GM19099 (cell line): ENCODE measurements around the gene MED16.

ENCODE experiments used
- POLR2A ChIP-seq: IDR thresholded peaks from 3 replicates; pipeline ENCODE4 v1.6.1; 2011; ENCODE audit warnings: low read depth; ENCODE audit not compliant: insufficient read length; ENCODE audit errors: extremely low read depth

MED16 gene

DNA sequence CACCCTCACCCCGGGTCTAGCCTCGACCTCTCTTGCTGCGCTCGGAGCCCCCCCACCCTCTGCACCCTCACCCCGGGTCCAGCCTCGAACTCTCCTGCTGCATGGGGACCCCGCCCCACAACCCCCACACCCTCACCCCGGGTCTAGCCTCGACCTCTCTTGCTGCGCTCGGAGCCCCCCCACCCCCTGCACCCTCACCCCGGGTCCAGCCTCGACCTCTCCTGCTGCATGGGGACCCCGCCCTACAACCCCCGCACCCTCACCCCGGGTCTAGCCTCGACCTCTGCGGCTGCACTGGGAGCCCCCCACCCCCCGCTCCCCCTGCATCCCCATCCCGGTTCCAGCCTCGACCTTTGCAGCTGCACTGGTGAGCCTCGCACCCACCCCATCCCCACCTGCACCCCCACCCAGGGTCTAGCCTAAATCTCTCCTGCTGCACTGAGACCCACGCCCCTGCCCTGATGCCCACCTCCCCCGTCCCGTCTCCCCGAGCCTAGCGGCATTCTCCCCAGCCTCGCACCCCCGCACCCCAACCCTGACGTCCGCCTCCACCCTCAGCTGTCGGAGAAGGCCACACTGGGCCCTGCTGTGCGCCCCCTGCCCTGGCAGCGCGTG is 31.7 kb downstream of the MED16 start:
- no peak for TF ChIP-seq POLR2A

DNA sequence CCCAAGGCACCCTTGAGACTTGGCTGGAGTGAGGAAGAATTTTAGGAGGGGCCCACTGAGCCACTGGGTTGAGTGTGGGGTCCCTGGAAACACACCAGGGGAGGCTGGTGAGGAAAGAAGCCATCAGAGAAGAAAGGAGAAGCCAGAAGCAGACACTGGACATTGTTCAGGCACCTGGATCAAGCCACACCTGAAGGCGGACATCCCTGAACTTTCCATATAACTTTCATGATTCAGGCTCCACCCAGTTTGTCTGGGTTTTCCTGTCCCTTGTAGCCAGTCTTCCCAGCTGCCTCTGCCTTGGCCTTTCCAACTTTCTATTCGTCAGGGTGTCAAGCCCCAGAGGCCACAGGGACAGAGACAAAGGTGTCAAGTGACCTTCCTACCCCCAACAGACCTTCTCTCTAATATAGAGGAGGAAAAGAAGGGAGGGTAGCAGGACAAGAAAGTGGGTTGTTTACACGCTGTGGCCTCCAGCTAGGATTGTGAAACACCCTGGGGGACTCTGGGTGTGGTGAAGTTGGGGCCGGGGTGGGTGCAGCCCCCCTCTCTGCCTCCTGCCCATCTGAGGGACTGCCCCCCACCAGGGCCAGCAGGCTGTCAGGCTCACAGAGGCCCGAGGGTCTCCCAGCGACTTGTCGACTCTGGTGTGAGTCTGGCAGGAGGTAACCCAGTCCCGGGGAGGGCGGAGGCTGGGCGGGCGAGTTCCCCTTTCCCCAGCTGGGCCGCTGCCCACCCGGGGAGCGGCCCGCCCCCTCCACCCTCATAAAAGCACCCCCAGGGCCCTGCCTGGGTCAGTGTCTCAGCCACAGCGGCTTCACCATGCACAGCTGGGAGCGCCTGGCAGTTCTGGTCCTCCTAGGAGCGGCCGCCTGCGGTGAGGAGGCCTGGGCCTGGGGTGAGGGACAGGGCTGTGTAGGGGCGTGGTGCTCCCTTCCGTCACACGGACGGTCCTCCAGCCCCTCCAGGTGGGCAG is 33.8 kb downstream of the MED16 start, which contains the start of gene CFD:
CFD (plus strand) TSS at position 797 of the 976 bp plus-strand sequence; CDS start at position 823, 26 bp downstream.
- TF ChIP-seq POLR2A, result no peak

DNA sequence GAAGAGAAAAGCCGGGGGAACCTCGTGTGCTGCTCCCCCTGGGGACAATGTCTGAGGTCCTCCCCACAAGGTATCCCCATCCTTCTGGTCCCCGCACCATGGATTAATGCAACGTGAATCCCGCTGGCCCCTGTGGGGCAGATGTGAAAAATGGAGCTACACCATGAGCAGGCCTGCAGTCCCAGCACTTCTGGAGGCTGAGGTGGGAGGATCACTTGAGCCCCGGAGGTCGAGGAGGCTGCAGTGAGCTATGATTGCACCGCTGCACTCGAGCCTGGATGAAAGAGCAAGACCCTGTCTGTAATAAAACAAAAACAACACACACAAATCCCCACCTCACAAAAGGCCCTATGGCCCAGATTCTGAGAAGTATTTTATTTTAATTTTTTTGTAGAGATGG is 34.7 kb downstream of the MED16 start:
- TF ChIP-seq POLR2A, result no peak

DNA sequence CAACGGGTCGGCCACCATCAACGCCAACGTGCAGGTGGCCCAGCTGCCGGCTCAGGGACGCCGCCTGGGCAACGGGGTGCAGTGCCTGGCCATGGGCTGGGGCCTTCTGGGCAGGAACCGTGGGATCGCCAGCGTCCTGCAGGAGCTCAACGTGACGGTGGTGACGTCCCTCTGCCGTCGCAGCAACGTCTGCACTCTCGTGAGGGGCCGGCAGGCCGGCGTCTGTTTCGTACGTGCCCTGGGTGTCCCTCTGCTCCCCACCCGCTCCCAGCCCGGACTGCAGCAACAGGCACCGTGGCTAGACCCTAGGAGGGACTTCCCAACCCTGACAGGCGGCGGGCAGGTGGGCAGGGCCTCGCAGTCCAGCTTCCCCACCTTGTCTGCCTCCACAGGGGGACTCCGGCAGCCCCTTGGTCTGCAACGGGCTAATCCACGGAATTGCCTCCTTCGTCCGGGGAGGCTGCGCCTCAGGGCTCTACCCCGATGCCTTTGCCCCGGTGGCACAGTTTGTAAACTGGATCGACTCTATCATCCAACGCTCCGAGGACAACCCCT is 37.3 kb downstream of the MED16 start:
- no peak for TF ChIP-seq POLR2A

DNA sequence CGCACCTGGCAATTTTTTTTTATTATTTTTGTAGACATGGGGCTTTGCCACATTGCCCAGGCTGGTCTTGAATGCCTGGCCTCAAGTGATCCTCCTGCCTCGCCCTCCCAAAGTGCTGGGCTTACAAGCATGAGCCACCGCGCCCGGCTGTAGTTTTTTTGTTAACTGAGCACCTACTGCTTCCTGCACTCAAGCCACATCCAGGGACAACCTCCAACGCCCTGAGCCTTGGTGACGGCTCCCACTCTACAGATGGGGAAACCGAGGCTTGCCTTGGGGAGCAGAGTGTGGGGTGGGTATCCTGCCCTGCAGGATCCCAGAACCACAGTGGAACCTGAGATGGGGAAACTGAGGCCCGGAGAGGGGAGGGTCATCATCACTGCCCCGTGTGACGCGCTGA is 37.8 kb downstream of the MED16 start:
- no peak for TF ChIP-seq POLR2A

DNA sequence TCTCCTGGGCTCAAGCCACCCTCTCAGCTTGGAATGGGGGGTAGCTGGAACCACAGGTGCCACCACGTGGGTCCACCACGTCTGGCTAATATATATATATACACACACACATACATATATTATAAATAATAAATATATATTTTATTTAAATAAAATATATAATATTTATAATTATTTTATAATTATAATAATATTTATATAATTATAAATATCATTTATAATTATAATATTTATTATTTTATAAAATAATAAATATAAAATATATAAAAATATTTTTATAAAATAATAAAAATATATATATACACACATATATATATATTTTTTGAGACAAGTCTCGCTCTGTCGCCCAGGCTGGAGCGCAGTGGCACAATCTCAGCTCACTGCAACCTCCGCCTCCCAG is 38.4 kb downstream of the MED16 start:
- TF ChIP-seq POLR2A, result no peak

DNA sequence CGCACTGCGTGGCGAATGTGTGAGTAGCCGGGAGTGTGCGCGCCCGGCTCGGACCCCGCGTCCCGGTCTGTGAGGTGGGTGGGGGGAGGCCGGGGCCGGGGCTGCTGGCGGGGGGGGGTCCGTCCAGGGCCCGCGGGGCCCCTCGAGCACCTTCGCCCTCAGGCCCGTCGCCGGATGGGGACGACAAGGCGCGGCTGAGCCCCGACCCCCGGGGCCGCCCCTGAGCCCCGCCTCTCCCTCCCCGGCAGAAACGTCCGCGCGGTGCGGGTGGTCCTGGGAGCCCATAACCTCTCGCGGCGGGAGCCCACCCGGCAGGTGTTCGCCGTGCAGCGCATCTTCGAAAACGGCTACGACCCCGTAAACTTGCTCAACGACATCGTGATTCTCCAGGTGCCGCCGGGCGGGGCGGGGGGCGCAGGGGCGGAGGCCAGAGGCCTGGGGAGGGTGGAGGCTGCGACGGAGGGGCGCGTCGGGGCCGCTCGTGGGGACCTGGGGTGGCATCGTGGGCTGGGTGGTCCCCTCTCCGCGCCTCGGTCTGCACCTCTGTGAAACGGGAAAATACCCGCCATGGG is 39.9 kb downstream of the MED16 start:
- no peak for TF ChIP-seq POLR2A

DNA sequence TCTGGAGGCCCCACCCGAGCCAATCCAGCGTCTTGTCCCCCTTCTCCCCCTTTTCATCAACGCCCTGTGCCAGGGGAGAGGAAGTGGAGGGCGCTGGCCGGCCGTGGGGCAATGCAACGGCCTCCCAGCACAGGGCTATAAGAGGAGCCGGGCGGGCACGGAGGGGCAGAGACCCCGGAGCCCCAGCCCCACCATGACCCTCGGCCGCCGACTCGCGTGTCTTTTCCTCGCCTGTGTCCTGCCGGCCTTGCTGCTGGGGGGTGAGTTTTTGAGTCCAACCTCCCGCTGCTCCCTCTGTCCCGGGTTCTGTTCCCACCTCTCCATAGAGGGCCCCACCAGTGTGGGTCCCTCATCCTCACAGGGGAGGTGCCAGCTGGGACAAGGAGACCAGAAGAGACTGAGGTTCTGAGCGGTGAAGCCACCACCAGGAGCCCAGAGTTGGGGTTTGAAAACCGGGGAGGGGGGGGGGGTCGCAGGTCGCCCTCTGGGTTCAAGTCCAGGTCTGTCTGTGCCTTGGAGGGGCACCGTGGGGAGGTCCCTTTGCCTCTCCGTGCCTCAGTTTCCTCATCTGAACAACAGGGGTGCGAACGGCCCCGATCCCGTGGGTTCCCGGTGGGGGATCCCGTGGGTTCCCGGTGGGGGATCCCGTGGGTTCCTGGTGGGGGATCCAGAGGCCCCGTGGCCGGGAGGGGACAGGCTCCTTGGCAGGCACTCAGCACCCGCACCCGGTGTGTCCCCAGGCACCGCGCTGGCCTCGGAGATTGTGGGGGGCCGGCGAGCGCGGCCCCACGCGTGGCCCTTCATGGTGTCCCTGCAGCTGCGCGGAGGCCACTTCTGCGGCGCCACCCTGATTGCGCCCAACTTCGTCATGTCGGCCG is 40.6 kb downstream of the MED16 start, which contains the start of gene ELANE:
ELANE (plus strand) TSS at position 168 of the 878 bp plus-strand sequence; CDS start at position 194, 26 bp downstream.
- no peak for TF ChIP-seq POLR2A

DNA sequence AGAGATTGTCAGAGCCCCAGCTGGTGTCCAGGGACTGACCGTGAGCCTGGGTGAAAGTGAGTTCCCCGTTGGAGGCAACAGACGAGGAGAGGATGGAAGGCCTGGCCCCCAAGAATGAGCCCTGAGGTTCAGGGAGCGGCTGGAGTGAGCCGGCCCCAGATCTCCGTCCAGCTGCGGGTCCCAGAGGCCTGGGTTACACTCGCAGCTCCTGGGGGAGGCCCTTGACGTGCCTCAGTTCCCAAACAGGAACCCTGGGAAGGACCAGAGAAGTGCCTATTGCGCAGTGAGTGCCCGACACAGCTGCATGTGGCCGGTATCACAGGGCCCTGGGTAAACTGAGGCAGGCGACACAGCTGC is 42.0 kb downstream of the MED16 start:
- no peak for TF ChIP-seq POLR2A

DNA sequence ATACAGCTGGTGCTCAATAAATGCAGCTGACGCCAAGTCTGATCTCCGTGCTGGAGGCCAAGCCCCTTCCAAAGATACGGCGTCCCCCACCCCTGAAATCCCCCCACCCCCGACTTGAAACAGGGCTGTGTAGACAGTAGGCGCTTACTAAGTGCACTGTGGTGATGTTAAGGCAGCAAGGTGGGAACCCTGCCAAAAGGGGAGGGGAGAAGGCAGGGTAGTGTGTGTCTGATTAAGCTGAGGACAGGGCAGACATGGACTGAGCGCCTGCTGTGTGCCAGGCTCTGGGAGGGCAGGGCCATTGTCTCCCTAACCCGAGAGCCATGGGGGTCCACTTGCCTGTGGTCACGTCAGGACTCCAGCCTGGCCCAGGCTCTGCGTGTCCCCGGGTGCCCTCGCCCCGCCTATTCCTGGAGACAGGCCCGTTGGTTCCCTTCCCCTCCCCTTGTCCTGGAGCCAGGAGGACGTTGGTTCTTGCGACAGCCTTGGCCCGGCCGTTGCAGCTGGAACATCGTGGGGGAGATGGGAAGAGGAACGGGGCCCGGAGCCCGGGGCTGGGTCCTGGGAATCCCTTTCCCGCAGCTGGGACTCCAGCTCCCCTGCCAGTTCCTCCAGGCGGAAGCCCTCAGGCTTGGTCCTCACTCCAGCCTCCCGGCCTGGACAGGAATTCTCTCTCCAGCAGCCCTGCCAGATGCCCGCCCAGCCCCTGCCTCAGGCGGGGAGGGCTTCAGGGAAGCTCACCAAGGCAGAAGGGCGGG is 42.6 kb downstream of the MED16 start:
- no peak for TF ChIP-seq POLR2A

DNA sequence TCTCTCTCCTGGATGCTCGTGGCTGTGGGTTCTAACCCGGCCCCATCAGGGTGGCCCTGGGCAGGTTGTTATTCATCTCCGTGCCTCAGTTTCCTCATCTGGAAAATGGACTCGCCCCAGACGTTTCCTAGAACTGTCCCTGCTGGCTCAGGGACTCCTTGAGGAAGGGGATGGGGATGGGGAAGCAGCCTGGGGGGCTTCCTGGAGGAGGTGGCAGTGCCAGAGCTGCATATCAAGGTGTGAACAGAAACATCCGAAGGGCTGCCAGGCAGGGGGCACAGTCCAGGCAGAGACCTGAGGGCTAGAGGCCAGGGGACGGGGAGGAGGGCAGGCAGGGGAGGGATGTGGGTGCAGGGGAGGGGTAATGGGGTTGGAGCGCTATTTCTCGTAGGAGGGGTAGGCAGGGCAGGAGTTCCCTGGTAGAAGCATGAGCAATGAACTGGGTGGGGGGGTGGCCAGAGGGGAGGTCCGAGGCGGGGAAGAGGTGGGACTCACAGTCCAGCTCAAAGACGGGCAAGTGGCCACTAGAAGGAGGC is 44.5 kb downstream of the MED16 start:
- TF ChIP-seq POLR2A, result no peak

DNA sequence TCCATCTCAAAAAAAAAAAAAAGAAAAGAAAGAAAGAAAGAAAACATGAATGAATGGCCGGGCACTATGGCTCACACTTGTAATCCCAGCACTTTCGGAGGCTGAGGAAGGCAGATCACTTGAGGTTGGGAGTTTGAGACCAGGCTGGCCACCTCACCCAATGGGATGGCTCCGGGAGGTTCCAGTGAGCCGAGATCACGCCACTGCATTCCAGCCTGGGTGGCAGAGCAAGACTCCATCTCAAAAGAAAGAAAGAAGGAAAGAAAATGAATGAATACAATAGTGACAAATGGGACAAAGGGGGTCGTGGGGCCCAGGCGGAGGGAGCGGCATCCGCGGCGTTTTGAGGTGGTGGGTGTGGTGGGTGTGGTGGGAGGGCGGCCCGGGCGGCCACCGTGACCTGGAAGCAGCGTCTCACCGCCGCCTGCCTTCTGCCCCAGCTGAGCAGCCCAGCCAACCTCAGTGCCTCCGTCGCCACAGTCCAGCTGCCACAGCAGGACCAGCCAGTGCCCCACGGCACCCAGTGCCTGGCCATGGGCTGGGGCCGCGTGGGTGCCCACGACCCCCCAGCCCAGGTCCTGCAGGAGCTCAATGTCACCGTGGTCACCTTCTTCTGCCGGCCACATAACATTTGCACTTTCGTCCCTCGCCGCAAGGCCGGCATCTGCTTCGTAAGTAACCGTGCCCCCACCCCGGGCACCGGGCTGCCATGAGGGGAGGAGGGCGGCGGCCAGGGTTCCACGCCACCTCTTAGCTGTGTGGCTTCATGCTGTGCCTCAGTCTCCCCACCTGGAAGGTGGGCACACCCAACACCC is 47.1 kb downstream of the MED16 start:
- TF ChIP-seq POLR2A, result no peak

DNA sequence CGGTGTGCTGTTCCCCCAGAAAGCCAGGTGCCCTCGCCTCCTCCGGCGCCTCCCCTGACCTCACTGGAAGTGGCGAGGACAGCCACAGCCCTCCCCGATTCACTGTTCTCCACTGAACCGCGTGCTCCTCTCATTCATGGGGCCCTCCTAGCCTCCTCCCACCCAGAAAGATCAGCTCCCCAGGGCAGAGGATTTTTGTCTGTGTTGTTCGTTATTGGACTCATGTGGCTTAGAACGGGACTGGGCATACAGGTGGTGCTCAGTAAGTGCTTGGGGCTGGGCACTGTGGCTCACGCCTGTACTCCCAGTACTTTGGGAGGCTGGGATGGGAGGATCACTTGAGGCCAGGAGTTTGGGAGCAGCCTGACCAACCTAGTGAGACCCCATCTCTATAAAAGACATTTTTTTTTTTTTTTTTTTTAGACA is 48.4 kb downstream of the MED16 start:
- no peak for TF ChIP-seq POLR2A
